A549 (cell line): ENCODE results near the gene DPP10. TPM values are rescaled to one million over a fixed set of nuclear protein-coding genes. Genes with fewer than 3 reads are reported as not detected.

ENCODE experiments used
- ATAC-seq, 2 experiments: fragments of 200-7000 bp in 1 of 2; fragments of >200 bp in 1 of 2; cut with Nextera tagmentation in 1 of 2; cut with Tn5 transposase in 1 of 2; 3 replicates each; pipeline versions ENCODE4 v1.8.0 to v1.9.1; 2018 to 2020; ENCODE audit warnings: mild to moderate bottlenecking in 1 of 2, moderate library complexity in 1 of 2
- CTCF ChIA-PET: fragments of 300-600 bp; sonication (Branson Sonifier 250); formaldehyde crosslinking; extraction: SDS; loops from one replicate; lab custom pipeline; 2021; ENCODE audit warnings: antibody characterized with exemption, inconsistent platforms; lab: Yijun Ruan, JAX
- POLR2A ChIA-PET: fragments of 350-600 bp; formaldehyde crosslinking; extraction: SDS; loops from one replicate; lab custom pipeline; 2021; ENCODE audit warnings: antibody characterized with exemption, inconsistent platforms; lab: Yijun Ruan, JAX
- DNase-seq, 2 experiments: peaks; one replicate each; pipeline versions ENCODE4 v3.0.0 to v3.0.0-alpha.2; 2011 to 2016; ENCODE audit warnings: low read depth in 1 of 2, low spot score in 1 of 2
- FAIRE-seq: peaks from 2 replicates; lab custom pipeline; 2011; peaks lifted over from hg19 to GRCh38; lab: Jason Lieb, UNC
- H3K27ac ChIP-seq, 2 experiments: fragments of >200 bp; sonication (Bioruptor Twin); formaldehyde crosslinking; 3 replicates each; pipeline ENCODE4 v1.5.1; 2016 to 2017
- H3K4me1 ChIP-seq: fragments of >200 bp; sonication (Bioruptor Twin); formaldehyde crosslinking; 3 replicates; pipeline ENCODE4 v1.6.1; 2016
- H3K4me2 ChIP-seq: fragments of >200 bp; sonication (Bioruptor Twin); formaldehyde crosslinking; 3 replicates; pipeline ENCODE4 v1.6.1; 2016
- H3K4me3 ChIP-seq: fragments of >200 bp; sonication (Bioruptor Twin); formaldehyde crosslinking; 3 replicates; pipeline ENCODE4 v1.5.1; 2016
- H3K9me3 ChIP-seq: fragments of >200 bp; sonication (Bioruptor Twin); formaldehyde crosslinking; 3 replicates; pipeline ENCODE4 v1.6.1; 2016
- CBX8 ChIP-seq: fragments of 200-600 bp; sonication (generic); IDR thresholded peaks from 2 replicates; pipeline ENCODE4 v1.6.1; 2016
- EP300 ChIP-seq, 2 experiments: fragments of >200 bp; sonication (Bioruptor Twin); formaldehyde crosslinking; IDR thresholded peaks; 2 replicates in 1 of 2; 3 replicates in 1 of 2; pipeline ENCODE4 v1.6.1; 2016 to 2017
- FOSL2 ChIP-seq, 2 experiments: fragments of 450-650 bp in 1 of 2; fragments of >200 bp in 1 of 2; sonication (Bioruptor Twin) in 1 of 2; formaldehyde crosslinking; IDR thresholded peaks; 2 replicates each; pipeline versions ENCODE4 v1.5.0 to v1.6.1; 2016 to 2020; ENCODE audit warnings: mild to moderate bottlenecking in 1 of 2, moderate library complexity in 1 of 2
- HDAC2 ChIP-seq: fragments of 200-600 bp; sonication (generic); IDR thresholded peaks from 2 replicates; pipeline ENCODE4 v1.6.1; 2016
- HEYL ChIP-seq: fragments of 250-450 bp; sonication (Bioruptor Pico); IDR thresholded peaks from 2 replicates; pipeline ENCODE4 v1.8.0; 2021; ENCODE audit warnings: mild to moderate bottlenecking, moderate library complexity
- KDM1A ChIP-seq: fragments of 200-600 bp; sonication (generic); IDR thresholded peaks from 2 replicates; pipeline ENCODE4 v1.6.1; 2016; ENCODE audit warnings: low read depth, mild to moderate bottlenecking
- NFE2L2 ChIP-seq: fragments of 150-350 bp; conservative IDR thresholded peaks from 2 replicates; pipeline ENCODE4 v1.6.1; 2014; ENCODE audit warnings: low read length
- PHF8 ChIP-seq: fragments of 200-600 bp; sonication (generic); IDR thresholded peaks from 2 replicates; pipeline ENCODE4 v1.6.1; 2016; ENCODE audit warnings: low read depth, mild to moderate bottlenecking, antibody characterized with exemption, moderate library complexity, borderline replicate concordance
- POLR2AphosphoS2 ChIP-seq: conservative IDR thresholded peaks from 2 replicates; pipeline ENCODE4 v1.6.1; 2012; ENCODE audit warnings: low read length, improper control_type of control experiment, inconsistent platforms
- RAD21 ChIP-seq, 2 experiments: fragments of >200 bp in 1 of 2; sonication (Bioruptor Twin) in 1 of 2; formaldehyde crosslinking in 1 of 2; IDR thresholded peaks in 1 of 2; conservative IDR thresholded peaks in 1 of 2; 2 replicates in 1 of 2; 3 replicates in 1 of 2; pipeline ENCODE4 v1.6.1; 2012 to 2018; ENCODE audit warnings: inconsistent platforms in 1 of 2
- RFX5 ChIP-seq: fragments of 450-650 bp; IDR thresholded peaks from 2 replicates; pipeline ENCODE4 v1.7.1; 2014; ENCODE audit warnings: antibody characterized with exemption, mild to moderate bottlenecking, moderate library complexity
- RNF2 ChIP-seq: fragments of 200-600 bp; sonication (generic); IDR thresholded peaks from 2 replicates; pipeline ENCODE4 v1.6.1; 2016; ENCODE audit warnings: low read depth, mild to moderate bottlenecking, antibody characterized with exemption, moderate library complexity, borderline replicate concordance
- SMC3 ChIP-seq: fragments of >200 bp; sonication (Bioruptor Twin); formaldehyde crosslinking; IDR thresholded peaks from 3 replicates; pipeline ENCODE4 v1.6.1; 2018; ENCODE audit warnings: inconsistent platforms
- SREBF2 ChIP-seq: fragments of 450-650 bp; IDR thresholded peaks from 2 replicates; pipeline ENCODE4 v1.6.1; 2014; ENCODE audit warnings: mild to moderate bottlenecking, moderate library complexity
- TFCP2L1 ChIP-seq: fragments of 250-450 bp; sonication (Bioruptor Pico); IDR thresholded peaks from 2 replicates; pipeline ENCODE4 v1.5.0; 2021; ENCODE audit warnings: mild to moderate bottlenecking
- WGBS: methylation state at CpG from one replicate; pipeline ENCODE4 v1.1.6; 2017; ENCODE audit errors: missing lambda C conversion rate; 5-methylcytosine and 5-hydroxymethylcytosine counted together
- polyA plus RNA-seq, 4 experiments: library from polyadenylated mRNA; depleted of rRNA in 3 of 4; stranded (reverse); fragments of >200 nt; fragmentation: RNase III in 1 of 4; extraction: RNeasy Plus Mini Kit Qiagen cat#74134 plus additional on column Dnase treatment in 1 of 4; gene quantifications; 2 replicates in 3 of 4; 3 replicates in 1 of 4; pipeline ENCODE4 v1.2.3, GENCODE V29; 2011 to 2017
- TF ChIP-seq, protein P1 (sequence below): fragments of >200 bp; sonication (Bioruptor Twin); formaldehyde crosslinking; IDR thresholded peaks from 3 replicates; pipeline ENCODE4 v1.5.1; 2016
- TF ChIP-seq, protein P2 (sequence below): fragments of >200 bp; sonication (Bioruptor Twin); formaldehyde crosslinking; IDR thresholded peaks from 3 replicates; pipeline ENCODE4 v1.6.1; 2016
- TF ChIP-seq, protein P3 (sequence below): fragments of >200 bp; sonication (Bioruptor Twin); formaldehyde crosslinking; IDR thresholded peaks from 2 replicates; pipeline ENCODE4 v1.6.1; 2016
- TF ChIP-seq, protein P4 (sequence below): IDR thresholded peaks from 2 replicates; pipeline ENCODE4 v1.6.1; 2012
- TF ChIP-seq, protein P5 (sequence below): IDR thresholded peaks from 2 replicates; pipeline ENCODE4 v1.6.1; 2012; ENCODE audit warnings: low read depth, borderline replicate concordance
- TF ChIP-seq, protein P6 (sequence below): IDR thresholded peaks from 2 replicates; pipeline ENCODE4 v1.6.1; 2012

DPP10 gene
- polyA plus RNA-seq, 2 of the 4 experiments (the other 2 are of a cell fraction), result not detected

DNA sequence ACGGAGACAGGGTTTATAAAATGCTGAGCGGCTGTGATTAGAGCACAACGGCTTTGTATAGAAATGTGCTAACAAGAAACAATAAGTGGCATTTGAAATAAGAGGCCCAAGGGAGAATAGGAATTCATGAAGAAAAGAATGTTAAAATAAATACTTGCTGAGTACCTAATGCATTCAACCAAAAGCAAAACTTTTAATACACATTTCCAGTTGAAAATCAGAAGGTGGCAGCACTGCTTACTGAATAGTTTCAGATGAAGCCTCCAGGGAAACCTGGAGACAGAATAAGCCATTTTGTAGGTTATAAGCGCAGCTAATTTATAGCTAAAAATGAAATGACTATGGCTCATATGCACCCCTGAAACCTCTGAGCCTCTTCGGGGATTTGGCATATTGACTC, 286.6 kb downstream of the DPP10 start:
- Histone ChIP-seq H3K4me1 (no peaks in the 10 kb centered on the region), H3K9me3 (no peaks in the 10 kb centered on the region), H3K27ac (no peak overlapping the region), H3K4me3 (no peak overlapping the region), H3K4me2 (no peak overlapping the region)
- no peak for FAIRE-seq
- ChIA-PET POLR2A (no interaction called here), CTCF (no interaction called here)
- DNase-seq, result peak in 1 of 2 experiments; percentile 22
- TF ChIP-seq, protein P1, sequence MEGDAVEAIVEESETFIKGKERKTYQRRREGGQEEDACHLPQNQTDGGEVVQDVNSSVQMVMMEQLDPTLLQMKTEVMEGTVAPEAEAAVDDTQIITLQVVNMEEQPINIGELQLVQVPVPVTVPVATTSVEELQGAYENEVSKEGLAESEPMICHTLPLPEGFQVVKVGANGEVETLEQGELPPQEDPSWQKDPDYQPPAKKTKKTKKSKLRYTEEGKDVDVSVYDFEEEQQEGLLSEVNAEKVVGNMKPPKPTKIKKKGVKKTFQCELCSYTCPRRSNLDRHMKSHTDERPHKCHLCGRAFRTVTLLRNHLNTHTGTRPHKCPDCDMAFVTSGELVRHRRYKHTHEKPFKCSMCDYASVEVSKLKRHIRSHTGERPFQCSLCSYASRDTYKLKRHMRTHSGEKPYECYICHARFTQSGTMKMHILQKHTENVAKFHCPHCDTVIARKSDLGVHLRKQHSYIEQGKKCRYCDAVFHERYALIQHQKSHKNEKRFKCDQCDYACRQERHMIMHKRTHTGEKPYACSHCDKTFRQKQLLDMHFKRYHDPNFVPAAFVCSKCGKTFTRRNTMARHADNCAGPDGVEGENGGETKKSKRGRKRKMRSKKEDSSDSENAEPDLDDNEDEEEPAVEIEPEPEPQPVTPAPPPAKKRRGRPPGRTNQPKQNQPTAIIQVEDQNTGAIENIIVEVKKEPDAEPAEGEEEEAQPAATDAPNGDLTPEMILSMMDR, result 0 out of 3 replicates have a peak, but pooled peaks have one; percentile 22
- no peak for TF ChIP-seq FOSL2 (IDR thresholded peaks at IDR 0.05)
- no peak for TF ChIP-seq FOSL2 (CRISPR knock-in tag; IDR thresholded peaks at IDR 0.05)
- TF ChIP-seq RAD21 (conservative IDR thresholded peaks at IDR 0.05 in 1 of 2, IDR thresholded peaks at IDR 0.05 in 1 of 2), result peak in 1 of 2 experiments; percentile 37; a peak in 1 of 5 replicates
- no peak for TF ChIP-seq SREBF2
- TF ChIP-seq SMC3, result 0 out of 3 replicates have a peak, but pooled peaks have one; percentile 19
- peak in 1 of 2 experiments; percentile 48; a peak in 2 of 6 replicates for ATAC-seq
- WGBS, result 12% methylated on average over 5 of the region's 5 CpGs

DNA sequence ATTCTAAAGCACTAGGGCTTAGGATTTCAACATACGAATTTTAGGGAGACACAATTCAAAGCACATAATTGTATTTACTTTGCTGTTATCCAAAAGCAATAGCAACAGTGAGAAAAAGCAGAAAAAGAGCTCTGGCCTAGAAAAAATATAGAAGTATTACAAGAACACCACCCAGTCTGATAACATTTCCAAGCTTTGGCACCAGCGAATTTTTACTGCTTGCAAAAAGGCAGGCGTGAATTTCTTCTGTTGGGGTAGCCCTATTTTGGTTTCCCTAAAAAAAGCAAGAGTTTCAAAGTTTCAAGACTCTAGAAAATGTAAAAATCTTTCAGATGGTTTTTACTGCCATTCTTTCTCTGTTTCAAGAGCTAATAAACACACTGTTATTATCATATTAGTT, 292.7 kb downstream of the DPP10 start:
- Histone ChIP-seq H3K27ac (no peak overlapping the region), H3K4me2 (no peak overlapping the region), H3K4me3 (no peak overlapping the region), H3K9me3 (no peaks in the 10 kb centered on the region), H3K4me1 (no peaks in the 10 kb centered on the region)
- POLR2A ChIA-PET, result no interaction called here
- ATAC-seq, result no peak
- TF ChIP-seq POLR2AphosphoS2, result no peak
- TF ChIP-seq, protein P2, sequence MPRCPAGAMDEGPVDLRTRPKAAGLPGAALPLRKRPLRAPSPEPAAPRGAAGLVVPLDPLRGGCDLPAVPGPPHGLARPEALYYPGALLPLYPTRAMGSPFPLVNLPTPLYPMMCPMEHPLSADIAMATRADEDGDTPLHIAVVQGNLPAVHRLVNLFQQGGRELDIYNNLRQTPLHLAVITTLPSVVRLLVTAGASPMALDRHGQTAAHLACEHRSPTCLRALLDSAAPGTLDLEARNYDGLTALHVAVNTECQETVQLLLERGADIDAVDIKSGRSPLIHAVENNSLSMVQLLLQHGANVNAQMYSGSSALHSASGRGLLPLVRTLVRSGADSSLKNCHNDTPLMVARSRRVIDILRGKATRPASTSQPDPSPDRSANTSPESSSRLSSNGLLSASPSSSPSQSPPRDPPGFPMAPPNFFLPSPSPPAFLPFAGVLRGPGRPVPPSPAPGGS, result no peak
- TF ChIP-seq NFE2L2, result no peak
- TF ChIP-seq PHF8, result no peak
- TF ChIP-seq, protein P3, sequence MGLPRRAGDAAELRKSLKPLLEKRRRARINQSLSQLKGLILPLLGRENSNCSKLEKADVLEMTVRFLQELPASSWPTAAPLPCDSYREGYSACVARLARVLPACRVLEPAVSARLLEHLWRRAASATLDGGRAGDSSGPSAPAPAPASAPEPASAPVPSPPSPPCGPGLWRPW, result no peak
- TF ChIP-seq, protein P4, sequence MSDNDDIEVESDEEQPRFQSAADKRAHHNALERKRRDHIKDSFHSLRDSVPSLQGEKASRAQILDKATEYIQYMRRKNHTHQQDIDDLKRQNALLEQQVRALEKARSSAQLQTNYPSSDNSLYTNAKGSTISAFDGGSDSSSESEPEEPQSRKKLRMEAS, result no peak
- TF ChIP-seq, protein P5, sequence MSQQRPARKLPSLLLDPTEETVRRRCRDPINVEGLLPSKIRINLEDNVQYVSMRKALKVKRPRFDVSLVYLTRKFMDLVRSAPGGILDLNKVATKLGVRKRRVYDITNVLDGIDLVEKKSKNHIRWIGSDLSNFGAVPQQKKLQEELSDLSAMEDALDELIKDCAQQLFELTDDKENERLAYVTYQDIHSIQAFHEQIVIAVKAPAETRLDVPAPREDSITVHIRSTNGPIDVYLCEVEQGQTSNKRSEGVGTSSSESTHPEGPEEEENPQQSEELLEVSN, result no peak
- TF ChIP-seq HEYL, result no peak
- no peak for TF ChIP-seq HDAC2
- TF ChIP-seq CBX8, result no peak
- TF ChIP-seq, protein P6, sequence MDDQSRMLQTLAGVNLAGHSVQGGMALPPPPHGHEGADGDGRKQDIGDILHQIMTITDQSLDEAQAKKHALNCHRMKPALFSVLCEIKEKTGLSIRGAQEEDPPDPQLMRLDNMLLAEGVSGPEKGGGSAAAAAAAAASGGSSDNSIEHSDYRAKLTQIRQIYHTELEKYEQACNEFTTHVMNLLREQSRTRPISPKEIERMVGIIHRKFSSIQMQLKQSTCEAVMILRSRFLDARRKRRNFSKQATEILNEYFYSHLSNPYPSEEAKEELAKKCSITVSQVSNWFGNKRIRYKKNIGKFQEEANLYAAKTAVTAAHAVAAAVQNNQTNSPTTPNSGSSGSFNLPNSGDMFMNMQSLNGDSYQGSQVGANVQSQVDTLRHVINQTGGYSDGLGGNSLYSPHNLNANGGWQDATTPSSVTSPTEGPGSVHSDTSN, result no peak
- TF ChIP-seq KDM1A, result no peak
- TF ChIP-seq RFX5, result no peak
- no peak for TF ChIP-seq EP300 (IDR thresholded peaks at IDR 0.05)
- TF ChIP-seq TFCP2L1 (CRISPR knock-in tag), result no peak
- no peak for TF ChIP-seq RNF2
- FAIRE-seq, result no peak
- no peak for DNase-seq
- 13% methylated on average over 3 of the region's 3 CpGs for WGBS
- CTCF ChIA-PET, result no interaction called here
